Gastrocnemius medialis (tissue), 4 donors: Measurements from ENCODE around the gene B9D2. TPM values are rescaled to one million over a fixed set of nuclear protein-coding genes. Genes with fewer than 3 reads are reported as not detected.

ENCODE experiments used
- ATAC-seq, 2 donors: fragments of 150-250 bp; one replicate each; pipeline ENCODE4 v1.9.1; 2016
- DNase-seq, 2 donors: peaks; one replicate each; pipeline ENCODE4 v3.0.0-alpha.2; 2019
- H3K27ac ChIP-seq, 4 donors: fragments of 200-600 bp; sonication (generic); 1 replicate in 1 of 4; 2 replicates in 3 of 4; pipeline ENCODE4 v1.5.1; 2016 to 2018; ENCODE audit warnings: mild to moderate bottlenecking in 2 of 4, moderate library complexity in 1 of 4
- H3K27me3 ChIP-seq, 3 donors: fragments of 200-600 bp; sonication (generic) in 2 of 3; 1 replicate in 1 of 3; 2 replicates in 2 of 3; pipeline versions ENCODE4 v1.5.1 to v1.6.0; 2016 to 2019; ENCODE audit warnings: mild to moderate bottlenecking in 1 of 3, moderate library complexity in 1 of 3
- H3K36me3 ChIP-seq, 2 donors: fragments of 200-600 bp; sonication (generic) in 1 of 2; one replicate each; pipeline ENCODE4 v1.5.1; 2017 to 2018
- H3K4me1 ChIP-seq, 2 donors: fragments of 200-600 bp; sonication (generic) in 1 of 2; one replicate each; pipeline ENCODE4 v1.5.1; 2016 to 2017; ENCODE audit warnings: mild to moderate bottlenecking in 2 of 2
- H3K4me3 ChIP-seq, 4 donors: fragments of 200-600 bp; sonication (generic) in 3 of 4; 1 replicate in 1 of 4; 2 replicates in 3 of 4; pipeline ENCODE4 v1.5.1; 2016 to 2019; ENCODE audit warnings: mild to moderate bottlenecking in 2 of 4
- H3K9me3 ChIP-seq, 3 donors: fragments of 200-600 bp; sonication (generic) in 2 of 3; 1 replicate in 1 of 3; 2 replicates in 2 of 3; pipeline ENCODE4 v1.5.1; 2016 to 2019
- CTCF ChIP-seq, 5 experiments: fragments of 450-650 bp in 3 of 5; fragments of 200-600 bp in 2 of 5; sonication (generic) in 2 of 5; IDR thresholded peaks in 4 of 5; conservative IDR thresholded peaks in 1 of 5; 1 replicate in 4 of 5; 2 replicates in 1 of 5; pipeline ENCODE4 v1.5.1; 2016 to 2019; ENCODE audit warnings: antibody characterized with exemption in 5 of 5, mild to moderate bottlenecking in 3 of 5, moderate library complexity in 3 of 5
- POLR2A ChIP-seq, 2 donors: fragments of 450-650 bp; IDR thresholded peaks; one replicate each; pipeline ENCODE4 v1.6.1; 2017; ENCODE audit warnings: antibody characterized with exemption in 2 of 2, mild to moderate bottlenecking in 2 of 2, moderate library complexity in 2 of 2
- in situ Hi-C, 4 donors: fragments of 200-750 bp; cut with MboI; loops; one replicate each; pipeline versions ENCODE4 v1.15.0 to v1.8.0; 2017; ENCODE audit warnings: low sequenced_read_pairs in 4 of 4
- intact Hi-C: fragments of 100-400 bp; cut with DNase I; formaldehyde crosslinking; loops from one replicate; pipeline ENCODE4 v1.15.1; 2023; ENCODE audit warnings: low total_unique reads
- total RNA-seq, 4 donors: library from RNA; depleted of rRNA; stranded (reverse); fragments of >200 nt; gene quantifications; one replicate each; pipeline versions ENCODE4 v1.1.0 to v1.2.3, GENCODE V29; 2016

Gene B9D2
- total RNA-seq, 4 donors from 2014 or later, result 2.6 to 6.9 (median 4.5) TPM

- intact Hi-C loops, result loop anchor here (2.0 kb wide), 1 partner anchor 15 kb away; no protein-coding TSS in a partner anchor
Measured at GRCh38 chr19:41399525-41399924, 35.6 kb upstream of the B9D2 start.

DNA sequence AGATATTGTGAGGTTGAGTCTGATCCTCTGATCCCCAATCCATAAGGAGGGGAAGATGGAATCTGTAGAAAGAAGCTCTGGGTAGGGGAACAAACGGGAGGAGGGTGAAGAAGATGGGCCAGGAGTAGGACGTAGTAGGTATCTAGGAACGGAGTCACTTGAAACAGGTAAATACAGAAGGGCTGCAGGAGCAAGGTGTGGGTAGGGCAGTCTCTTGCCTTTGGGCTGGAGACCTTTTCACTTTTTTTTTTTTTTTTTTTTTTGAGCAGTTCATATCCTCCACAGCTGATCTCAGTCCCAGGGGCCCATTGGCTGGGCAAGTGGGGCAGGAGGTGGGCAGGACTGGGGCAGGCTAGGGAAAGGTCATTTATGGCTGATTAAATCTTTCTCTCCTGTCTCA is 35.1 kb upstream of the B9D2 start:
- peak overlapping the region; percentile 90 to 97 (median 94) for H3K27ac ChIP-seq
- no peaks in the 10 kb centered on the region for H3K9me3 ChIP-seq
- no peak for ATAC-seq
- DNase-seq, result no peak
- peak overlapping the region; percentile 73 to 95 (median 92) for H3K4me3 ChIP-seq
- in situ Hi-C loops (no loop called here), intact Hi-C loops (loop anchor here (2.0 kb wide), 1 partner anchor 16 kb away; no protein-coding TSS in a partner anchor)
- TF ChIP-seq CTCF (IDR thresholded peaks at IDR 0.05 in 4 of 5, conservative IDR thresholded peaks at IDR 0.05 in 1 of 5) (no peak), POLR2A (IDR thresholded peaks at IDR 0.05) (no peak)
- peaks cover 33 to 35% of the 10 kb centered on the region in 2 donors for H3K4me1 ChIP-seq
- H3K36me3 ChIP-seq, result no peaks in the 10 kb centered on the region
- no peaks in the 10 kb centered on the region for H3K27me3 ChIP-seq

More at GRCh38 chr19:41399525-41399924, 35.6 kb upstream of the B9D2 start:
- peaks cover 33 to 35% of the 10 kb centered on the region in 2 donors for H3K4me1 ChIP-seq
- no peak for TF ChIP-seq POLR2A (IDR thresholded peaks at IDR 0.05)
- no peak for TF ChIP-seq CTCF (IDR thresholded peaks at IDR 0.05 in 4 of 5, conservative IDR thresholded peaks at IDR 0.05 in 1 of 5)
- no peaks in the 10 kb centered on the region for H3K36me3 ChIP-seq
- H3K27me3 ChIP-seq, result no peaks in the 10 kb centered on the region
- H3K27ac ChIP-seq, result no peak overlapping the region
- H3K4me3 ChIP-seq, result no peak overlapping the region
- ATAC-seq (no peak), DNase-seq (no peak)
- in situ Hi-C loops, result no loop called here
- no peaks in the 10 kb centered on the region for H3K9me3 ChIP-seq

GRCh38 chr19:41398598-41398997 is 34.6 kb upstream of the B9D2 start:
- peak overlapping the region; percentile 90 to 97 (median 94) for H3K27ac ChIP-seq
- intact Hi-C loops, result loop anchor here (2.0 kb wide), 1 partner anchor 16 kb away; no protein-coding TSS in a partner anchor
- H3K27me3 ChIP-seq, result no peaks in the 10 kb centered on the region
- DNase-seq, result no peak
- in situ Hi-C loops, result no loop called here
- H3K36me3 ChIP-seq, result no peaks in the 10 kb centered on the region
- TF ChIP-seq CTCF (IDR thresholded peaks at IDR 0.05 in 4 of 5, conservative IDR thresholded peaks at IDR 0.05 in 1 of 5), result no peak
- no peak for TF ChIP-seq POLR2A (IDR thresholded peaks at IDR 0.05)
- peaks cover 30 to 31% of the 10 kb centered on the region in 2 donors for H3K4me1 ChIP-seq
- ATAC-seq, result no peak
- H3K4me3 ChIP-seq, result peak overlapping the region; percentile 73 to 95 (median 92)
- H3K9me3 ChIP-seq, result no peaks in the 10 kb centered on the region

GRCh38 chr19:41398050-41398418 is 34.1 kb upstream of the B9D2 start:
- Histone ChIP-seq H3K27me3 (no peaks in the 10 kb centered on the region), H3K27ac (peak overlapping the region; percentile 90 to 97 (median 94)), H3K4me3 (peak overlapping the region; percentile 73 to 95 (median 92)), H3K9me3 (no peaks in the 10 kb centered on the region), H3K36me3 (no peaks in the 10 kb centered on the region), H3K4me1 (peaks cover 25 to 27% of the 10 kb centered on the region in 2 donors)
- intact Hi-C loops, result loop anchor here (2.0 kb wide), 1 partner anchor 17 kb away; no protein-coding TSS in a partner anchor
- DNase-seq, result no peak
- ATAC-seq, result peak in 1 of 2 donors; percentile 7
- in situ Hi-C loops, result no loop called here
- TF ChIP-seq CTCF (IDR thresholded peaks at IDR 0.05 in 4 of 5, conservative IDR thresholded peaks at IDR 0.05 in 1 of 5) (no peak), POLR2A (IDR thresholded peaks at IDR 0.05) (no peak)
